Right ventricle myocardium superior (tissue), 1 donor: ENCODE data around the gene FBXO24. TPM values are rescaled to one million over a fixed set of nuclear protein-coding genes. Genes with fewer than 3 reads are reported as not detected.
A peak's percentile ranks its signal among the peaks of the same experiment; 100 is the strongest.

ENCODE experiments used
- ATAC-seq: fragments of 200-7000 bp; cut with Tn5 transposase; one replicate; pipeline ENCODE4 v1.9.1; 2020; ENCODE audit warnings: mild to moderate bottlenecking; ENCODE audit not compliant: poor library complexity
- DNase-seq: peaks from one replicate; pipeline ENCODE4 v3.0.0-alpha.2; 2020
- intact Hi-C: fragments of 100-400 bp; cut with DNase I; formaldehyde crosslinking; loops from one replicate; pipeline ENCODE4 v1.11.2; 2022
- total RNA-seq: library from RNA; stranded (reverse); fragmentation: NEBNext Ultra II Directional; extraction: Animal tissue kit (Norgen Biotek cat#: 25700); gene quantifications from one replicate; pipeline ENCODE4 v1.2.1, GENCODE V29; 2021
- donor health status: DM: no; HTN: yes; CAD: no; lungs with severe emphysema.

The FBXO24 gene
- total RNA-seq, 1 donor from 2014 or later: 0.35 TPM

GRCh38 chr7:100630066-100630465 lies 43.9 kb downstream of the FBXO24 start:
- DNase-seq: no peak
- no peak for ATAC-seq
- intact Hi-C loops: no loop called here

GRCh38 chr7:100632951-100633717 lies 47.0 kb downstream of the FBXO24 start:
- DNase-seq (peak; percentile 62), ATAC-seq (peak; percentile 68)
- intact Hi-C loops: no loop called here

GRCh38 chr7:100639995-100640516 lies 53.9 kb downstream of the FBXO24 start:
- ATAC-seq: no peak
- intact Hi-C loops: no loop called here
- no peak for DNase-seq

GRCh38 chr7:100640517-100641440 lies 54.7 kb downstream of the FBXO24 start:
- intact Hi-C loops: no loop called here
- DNase-seq: no peak
- ATAC-seq: no peak

- DNase-seq: no peak
- ATAC-seq: no peak
- intact Hi-C loops: no loop called here
Measured at GRCh38 chr7:100641463-100641859, 55.3 kb downstream of the FBXO24 start, which contains the start of gene TFR2. TFR2 (minus strand) TSS chr7:100641552; CDS start chr7:100641509, 43 bp downstream.

- DNase-seq: no peak
- intact Hi-C loops: no loop called here
- ATAC-seq: no peak
Measured at GRCh38 chr7:100641860-100642533, 55.9 kb downstream of the FBXO24 start.

GRCh38 chr7:100642534-100642907 lies 56.4 kb downstream of the FBXO24 start:
- DNase-seq (no peak), ATAC-seq (no peak)
- intact Hi-C loops: no loop called here

- intact Hi-C loops: no loop called here
- ATAC-seq: no peak
- no peak for DNase-seq
Measured at GRCh38 chr7:100649826-100650565, 63.9 kb downstream of the FBXO24 start.

Other genes starting within 250 kb of the FBXO24 start
- gene PILRB, start 228.2 kb upstream of the FBXO24 start, total RNA-seq: 8.8 TPM
- gene PILRA, start 212.8 kb upstream of the FBXO24 start, total RNA-seq: 3.6 TPM
- 5.4 TPM for gene ZCWPW1, start 157.6 kb upstream of the FBXO24 start, total RNA-seq
- 22.2 TPM for gene MEPCE, start 156.5 kb upstream of the FBXO24 start, total RNA-seq
- gene PPP1R35, start 149.8 kb upstream of the FBXO24 start, total RNA-seq: 10.9 TPM
- 0.81 TPM for gene SPACDR, start 122.1 kb upstream of the FBXO24 start, total RNA-seq
- gene TSC22D4, start 107.1 kb upstream of the FBXO24 start, total RNA-seq: 47.4 TPM
- 0.16 TPM for gene NYAP1, start 102.4 kb upstream of the FBXO24 start, total RNA-seq
- gene AGFG2, start 47.1 kb upstream of the FBXO24 start, total RNA-seq: 19.8 TPM
- gene SAP25, start 12.4 kb upstream of the FBXO24 start, total RNA-seq: 0.54 TPM
- gene LRCH4, start 199 bp upstream of the FBXO24 start, total RNA-seq: 22.8 TPM
- gene PCOLCE, start 16.0 kb downstream of the FBXO24 start, total RNA-seq: 42.2 TPM
- gene MOSPD3, start 26.2 kb downstream of the FBXO24 start, total RNA-seq: 9.3 TPM
- gene TFR2, start 55.2 kb downstream of the FBXO24 start, total RNA-seq: 0.13 TPM
- not detected for gene ACTL6B, start 70.1 kb downstream of the FBXO24 start, total RNA-seq
- 101 TPM for gene GNB2, start 87.4 kb downstream of the FBXO24 start, total RNA-seq
- 23.5 TPM for gene GIGYF1, start 107.9 kb downstream of the FBXO24 start, total RNA-seq
- 27.1 TPM for gene POP7, start 119.8 kb downstream of the FBXO24 start, total RNA-seq
- not detected for gene EPO, start 134.1 kb downstream of the FBXO24 start, total RNA-seq
- not detected for gene ZAN, start 147.3 kb downstream of the FBXO24 start, total RNA-seq
- gene EPHB4, start 241.2 kb downstream of the FBXO24 start, total RNA-seq: 22.1 TPM